OCI-LY7 (cell line): ENCODE data around the gene NDUFS5.

Experiments used
- CTCF ChIP-seq: fragments of 200-600 bp; sonication (generic); conservative IDR thresholded peaks from 2 replicates; pipeline ENCODE4 v1.5.1; 2014; ENCODE audit warnings: mild to moderate bottlenecking, antibody characterized with exemption, low read length, moderate library complexity, mixed read lengths
- EZH2phosphoT487 ChIP-seq: fragments of 200-600 bp; sonication (generic); IDR thresholded peaks from 2 replicates; pipeline ENCODE4 v1.6.1; 2018; ENCODE audit warnings: low read depth, borderline replicate concordance, mild to moderate bottlenecking, mixed run types, antibody characterized with exemption, low read length, moderate library complexity, mixed read lengths

DNA sequence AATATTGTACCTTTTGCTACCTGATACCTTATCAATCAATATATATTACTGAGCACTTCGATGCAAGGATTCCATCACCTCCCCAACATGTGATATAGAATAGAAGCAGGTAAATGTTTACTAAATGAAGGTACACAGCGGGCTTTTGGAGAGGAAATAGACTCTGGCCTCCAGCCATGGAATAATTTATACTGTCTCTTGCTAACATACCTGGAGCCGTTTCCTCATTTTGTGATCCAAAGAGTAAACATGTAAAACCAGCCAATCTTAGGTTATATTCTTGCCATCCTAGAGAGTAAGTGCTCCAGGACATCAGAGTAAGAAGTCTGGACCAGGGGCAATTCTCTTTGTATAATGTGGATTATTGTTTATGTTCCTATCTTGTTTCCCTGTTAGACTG is 39.4 kb downstream of the NDUFS5 start:
- TF ChIP-seq CTCF = no peak
- no peak for TF ChIP-seq EZH2phosphoT487
